ENCODE results near the gene IFNB1.

Gene IFNB1

DNA sequence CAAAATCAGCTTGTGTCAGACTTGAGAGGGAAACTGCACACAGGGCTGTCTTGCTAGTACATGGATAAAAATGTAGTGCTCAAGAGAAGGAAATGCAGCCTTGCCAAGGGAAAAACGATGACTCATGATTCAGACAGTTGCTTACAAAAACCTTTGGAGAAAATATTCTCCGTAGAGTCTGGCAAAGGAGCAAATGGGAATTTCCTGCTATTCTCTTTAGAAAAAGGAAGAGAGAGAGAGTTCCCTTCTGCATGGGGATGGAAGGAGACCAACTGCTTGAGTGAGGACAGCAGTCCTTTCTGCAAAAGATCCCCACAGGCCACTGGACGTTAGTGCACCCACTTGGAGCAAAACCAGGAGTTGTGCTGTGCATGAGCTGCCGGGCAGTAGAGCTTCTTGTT is 7.6 kb downstream of the IFNB1 start:
- DNase-seq, result peak; percentile 1

DNA sequence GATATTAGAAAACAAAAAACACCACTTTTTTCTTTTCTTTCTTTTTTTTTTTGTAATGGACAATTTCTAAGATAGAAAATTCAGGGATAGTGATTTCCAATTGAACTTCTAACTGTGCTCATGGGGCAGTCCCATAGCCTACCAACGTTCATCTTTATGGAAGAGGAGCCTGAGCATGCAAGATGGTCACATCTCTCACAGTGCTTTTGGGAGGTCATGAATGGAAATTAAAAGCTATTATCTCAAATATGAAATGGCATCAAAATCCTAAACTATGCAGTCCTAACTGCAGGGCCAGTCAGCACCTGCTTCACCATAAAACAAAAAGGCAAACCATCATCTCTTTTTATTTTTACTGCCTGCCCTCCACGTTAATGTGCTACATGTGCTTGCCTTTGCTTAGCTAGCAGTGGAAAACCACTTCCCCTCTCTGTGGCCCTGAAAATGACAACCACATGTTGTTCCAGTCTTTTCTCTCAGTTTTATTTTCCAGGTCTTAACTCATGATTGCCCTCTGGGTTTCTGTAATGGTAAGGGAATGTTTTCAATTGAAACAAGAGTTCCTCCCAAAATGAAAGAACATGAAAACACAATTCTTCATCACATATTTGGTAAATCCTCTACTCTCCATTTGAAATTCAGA is 16.7 kb downstream of the IFNB1 start:
- no peak for DNase-seq

DNA sequence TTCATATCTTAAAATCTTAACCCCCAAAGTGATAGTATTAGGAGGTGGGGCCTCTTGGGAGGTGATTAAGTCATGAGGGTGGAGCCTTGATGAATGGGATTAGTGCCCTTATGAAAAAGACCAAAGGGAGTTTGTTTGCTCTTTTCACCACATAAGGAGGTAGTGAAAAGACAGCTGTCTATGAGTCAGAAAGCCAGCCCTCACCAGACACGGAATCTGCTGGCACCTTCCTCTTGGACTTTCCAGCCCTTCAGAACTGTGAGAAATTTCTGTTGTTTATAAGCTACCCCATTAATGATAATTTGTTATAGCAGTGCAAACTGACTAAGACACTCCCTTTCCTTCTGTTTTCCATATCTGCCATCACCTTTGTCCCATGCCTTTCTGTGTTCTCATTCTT is 20.8 kb downstream of the IFNB1 start:
- no peak for DNase-seq

DNA sequence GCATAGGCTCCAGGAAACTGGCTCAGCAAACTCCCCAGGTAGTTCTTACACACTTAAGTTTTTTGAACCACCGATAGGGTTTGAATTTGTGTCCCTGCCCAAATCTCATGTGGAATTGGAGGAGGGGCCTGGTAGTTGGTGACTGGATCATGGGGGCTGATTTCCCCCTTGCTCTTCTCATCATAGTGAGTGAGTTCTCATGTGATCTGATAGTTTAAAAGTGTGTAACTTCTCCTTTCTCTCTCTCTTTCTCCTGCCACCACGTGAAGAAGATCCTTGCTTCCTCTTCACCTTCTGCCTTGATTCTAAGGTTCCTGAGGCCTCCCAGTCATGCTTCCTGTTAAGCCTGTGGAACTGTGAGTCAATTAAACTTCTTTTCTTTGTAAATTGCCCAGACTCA is 23.9 kb downstream of the IFNB1 start:
- DNase-seq, result no peak

DNA sequence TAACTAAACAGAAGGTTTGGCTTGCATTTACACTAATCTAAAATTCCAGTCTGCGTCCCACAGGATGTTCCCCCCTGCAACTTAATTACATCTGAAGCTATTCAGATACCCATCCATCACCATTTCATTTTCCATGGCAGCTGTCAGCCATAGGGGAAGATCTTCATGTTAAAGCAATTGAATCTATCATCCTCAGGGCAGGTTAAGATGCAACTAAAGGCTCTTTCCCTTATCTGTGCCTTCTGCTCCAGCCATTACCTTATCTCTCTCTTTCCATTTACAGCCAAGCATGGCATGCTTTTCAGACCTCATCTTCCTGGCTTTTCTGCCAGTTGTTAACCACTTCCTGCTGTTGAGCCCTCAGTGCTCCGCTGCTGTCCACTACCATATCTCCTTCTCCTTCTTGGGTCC is 30.5 kb downstream of the IFNB1 start:
- DNase-seq, result no peak

DNA sequence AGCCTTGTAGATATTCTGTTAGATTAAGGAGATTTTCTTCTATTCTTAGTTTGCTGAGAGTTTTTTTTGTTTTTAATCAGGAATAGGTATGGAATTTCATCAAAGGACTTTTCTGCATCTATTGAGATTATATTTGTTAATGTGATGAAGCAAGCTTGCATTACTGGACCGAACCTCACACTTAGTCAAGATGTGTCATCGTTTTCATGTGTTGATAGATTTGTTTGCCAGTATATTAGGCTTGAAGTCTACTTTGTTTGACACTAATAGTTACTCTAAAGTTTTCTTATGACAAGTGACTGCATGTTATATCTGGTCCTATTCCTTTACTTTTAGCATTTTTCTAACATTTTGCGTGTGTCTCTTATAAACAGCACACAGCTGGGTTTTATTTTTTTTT is 33.9 kb downstream of the IFNB1 start:
- DNase-seq, result no peak

DNA sequence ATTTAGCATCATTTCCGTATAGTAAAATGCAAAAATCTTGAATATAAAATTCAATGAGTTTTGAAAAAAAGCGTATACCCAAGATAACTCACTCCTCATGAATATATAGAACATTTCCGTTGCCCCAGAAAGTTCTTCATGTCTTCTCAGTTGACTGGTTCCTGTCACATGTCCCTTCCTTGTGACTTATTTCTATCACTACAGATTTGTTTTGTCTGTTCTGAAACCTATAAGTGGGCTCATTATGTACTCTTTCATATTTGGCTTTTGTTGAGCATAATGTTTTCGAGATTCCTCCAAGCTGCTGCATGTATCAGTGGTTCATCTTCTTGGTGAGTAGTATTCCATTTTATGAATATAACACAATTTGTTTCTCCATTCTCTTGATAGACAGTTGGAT is 35.3 kb downstream of the IFNB1 start:
- no peak for DNase-seq

DNA sequence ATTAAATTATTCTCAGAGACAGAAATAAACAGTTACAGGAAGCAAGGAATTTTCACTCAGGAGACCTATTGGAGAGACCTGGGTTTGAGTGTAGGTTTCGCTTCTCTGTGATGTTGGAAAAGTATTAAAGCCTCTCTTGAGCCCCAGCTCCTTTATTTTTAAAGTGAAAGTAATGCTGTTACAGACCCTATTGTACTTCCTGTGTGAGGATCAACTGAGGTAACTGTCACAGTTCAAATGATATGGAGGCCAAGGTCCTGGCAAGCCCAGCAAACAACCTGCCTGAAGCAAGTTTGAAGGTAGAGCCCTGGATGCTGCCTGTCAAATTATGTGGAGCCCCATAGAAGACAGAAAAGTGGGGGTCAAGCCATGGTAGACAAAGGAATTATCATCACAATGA is 38.4 kb downstream of the IFNB1 start:
- DNase-seq, result no peak

DNA sequence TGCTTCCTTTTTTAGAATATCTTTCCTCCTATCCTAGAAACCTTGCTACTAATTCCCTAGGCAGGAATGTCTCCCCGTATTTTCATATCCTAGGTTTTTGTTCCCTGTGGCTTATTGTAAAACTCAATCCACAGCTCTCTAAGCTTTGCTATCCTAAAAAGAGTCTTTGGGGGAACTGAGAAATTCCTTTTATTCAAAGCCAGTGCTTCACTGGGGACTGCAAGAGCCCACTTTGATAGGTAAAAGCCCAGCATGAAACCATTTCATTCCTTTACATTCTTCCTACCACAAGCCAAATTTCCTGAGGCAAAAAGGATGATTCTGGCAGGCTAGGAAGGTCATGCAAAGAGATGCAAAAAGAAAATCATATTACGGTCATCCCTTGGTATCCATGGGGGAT is 40.5 kb downstream of the IFNB1 start:
- no peak for DNase-seq

DNA sequence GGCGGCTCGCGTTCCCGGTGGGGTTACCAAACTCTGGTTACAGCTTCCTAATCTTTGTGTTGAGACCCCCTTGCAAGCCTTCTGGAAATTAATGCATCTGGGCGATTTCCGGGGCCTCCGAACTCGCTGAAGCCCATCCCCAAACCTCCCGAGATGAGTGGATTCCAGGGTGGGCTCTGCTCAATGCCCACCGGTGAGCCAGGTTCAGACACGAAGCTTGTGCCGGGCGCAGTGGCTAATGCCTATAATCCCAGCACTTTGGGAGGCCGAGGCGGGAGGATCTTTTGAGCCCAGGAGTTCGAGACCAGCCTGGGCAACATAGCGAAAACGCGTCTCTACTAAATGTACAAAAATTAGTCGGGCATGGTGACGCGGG is 45.9 kb downstream of the IFNB1 start:
- no peak for DNase-seq

DNA sequence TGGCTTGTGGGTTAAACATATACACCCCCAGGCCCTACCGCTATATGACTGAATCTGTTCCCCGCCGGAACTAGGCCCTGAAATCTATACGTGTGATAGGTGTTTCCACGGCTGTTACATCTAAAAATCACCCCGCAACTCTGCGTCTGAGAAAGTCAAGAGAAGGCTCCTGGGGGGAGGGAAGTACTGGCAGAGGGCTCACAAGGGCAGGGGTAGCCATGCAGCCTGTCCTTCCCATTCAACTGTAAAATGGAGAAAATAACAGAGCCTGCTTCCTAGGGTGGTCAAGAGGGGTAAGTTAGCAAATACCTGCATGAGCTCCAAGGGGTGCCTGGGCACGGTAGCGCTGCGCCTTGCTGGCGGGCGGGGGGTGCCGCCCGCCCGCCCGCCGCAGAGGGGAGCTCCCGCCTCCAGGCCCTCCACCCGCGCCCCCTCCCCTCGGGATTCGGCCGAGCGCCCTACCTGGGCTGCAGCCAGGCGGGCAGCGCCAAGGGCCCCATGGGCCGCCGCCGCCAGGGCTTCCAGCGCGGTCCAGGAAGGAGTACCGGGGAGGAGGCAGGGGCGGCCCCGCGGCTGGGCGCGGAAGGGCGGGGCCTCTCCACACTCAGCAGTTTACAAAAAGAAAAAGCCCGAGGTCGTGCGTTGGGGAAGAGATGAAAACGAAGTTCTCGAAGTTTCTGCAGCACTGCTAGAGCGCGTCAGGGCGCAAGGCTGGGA is 46.5 kb downstream of the IFNB1 start, which contains the start of gene HACD4:
Gene HACD4, minus strand, starts transcription at position 550 of the 717 bp plus-strand sequence. Its CDS starts 50 bp downstream, at position 500.
- peak; percentile 71 for DNase-seq

DNA sequence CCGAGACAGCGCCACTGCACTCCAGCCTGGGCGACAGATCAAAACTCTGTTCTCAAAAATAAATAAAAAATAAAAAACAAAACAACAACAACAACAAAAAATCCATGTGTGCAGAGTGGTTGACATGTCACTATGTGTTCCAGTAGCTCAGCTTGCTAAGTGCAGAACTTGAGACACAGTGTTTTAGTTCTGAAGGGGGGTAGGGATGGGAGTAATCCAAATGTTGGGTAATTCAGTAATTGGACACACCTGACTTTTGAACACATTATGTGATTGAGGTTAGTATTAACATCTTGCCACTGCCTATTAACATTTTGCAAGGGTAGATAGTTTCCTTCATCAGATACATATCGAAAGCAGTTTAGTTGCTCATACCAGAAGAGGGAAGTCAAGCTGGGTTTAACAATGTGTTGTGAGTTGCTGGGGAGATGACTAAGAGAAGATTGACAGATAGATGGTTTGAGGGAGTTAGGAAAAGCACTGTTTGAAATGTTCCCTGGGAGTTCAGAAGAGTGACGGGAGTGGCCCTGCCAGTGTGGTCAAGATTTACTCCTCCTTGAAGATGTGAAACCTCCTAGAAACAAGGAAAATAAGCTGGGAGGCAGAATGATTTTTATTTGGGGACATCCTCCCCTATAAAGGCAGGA is 47.2 kb downstream of the IFNB1 start:
- no peak for DNase-seq

DNA sequence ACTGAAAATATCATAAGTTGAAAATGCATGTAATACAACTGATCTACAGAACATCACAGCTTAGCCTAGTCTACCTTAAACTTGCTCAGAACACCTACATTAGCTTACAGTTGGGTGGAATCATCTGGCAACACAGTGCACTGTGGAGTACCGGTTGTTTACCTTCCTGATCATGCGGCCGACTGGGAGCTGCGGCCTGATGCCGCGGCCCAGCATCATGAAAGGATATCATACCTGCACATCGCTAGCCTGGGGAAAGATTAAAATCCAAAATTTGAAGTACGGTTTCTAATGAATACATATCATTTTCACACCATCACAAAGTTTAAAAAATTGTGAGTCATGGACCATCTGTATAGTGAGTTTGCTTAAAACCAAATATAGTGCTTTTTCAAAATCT is 48.1 kb downstream of the IFNB1 start:
- DNase-seq, result no peak

DNA sequence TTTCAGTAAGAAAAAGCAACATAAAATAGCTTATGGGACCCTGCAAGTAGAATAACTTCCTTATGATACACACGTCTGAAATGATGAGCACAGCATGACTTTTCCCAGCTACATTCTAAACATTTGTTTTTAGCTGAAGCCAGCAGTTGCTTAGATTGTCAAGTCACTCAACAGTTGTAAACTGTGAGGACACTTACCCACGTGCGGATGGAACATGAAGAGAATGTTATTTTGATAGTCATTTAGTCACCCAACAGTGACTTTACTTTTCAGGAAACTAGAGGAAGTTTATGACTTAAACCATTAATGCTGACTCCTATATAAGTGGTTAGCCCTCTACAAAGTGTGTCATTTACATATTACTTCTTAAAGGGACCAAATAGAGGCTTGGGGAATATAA is 49.3 kb downstream of the IFNB1 start:
- no peak for DNase-seq

DNA sequence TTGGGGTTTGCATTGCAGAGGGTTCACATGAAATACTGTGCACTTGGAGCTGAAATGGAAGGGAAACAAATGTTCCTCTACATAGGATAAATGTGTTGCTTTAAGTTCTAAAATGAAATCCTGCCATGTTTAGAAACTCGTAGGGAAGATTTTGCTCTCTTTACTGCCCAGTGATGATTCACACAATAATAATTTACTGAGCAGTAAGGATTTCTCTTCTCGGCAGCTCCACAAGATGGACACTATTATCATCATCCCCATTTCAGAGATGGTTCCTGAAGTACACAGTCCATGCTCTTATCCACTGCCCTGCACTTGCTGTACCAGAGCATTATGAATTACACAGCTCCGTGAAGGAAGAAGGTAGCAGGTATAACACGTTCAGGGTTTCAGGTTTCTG is 50.4 kb downstream of the IFNB1 start:
- DNase-seq, result no peak
